Small intestine (tissue), 16 donors: ENCODE results near the gene OR5D13. TPM values are rescaled to one million over a fixed set of nuclear protein-coding genes. Genes with fewer than 3 reads are reported as not detected.

ENCODE experiments used
- DNase-seq, 2 donors: peaks; one replicate each; pipeline versions ENCODE4 v3.0.0 to v3.0.0-alpha.2; 2013
- FAIRE-seq: peaks from 2 replicates; lab custom pipeline; 2012; peaks lifted over from hg19 to GRCh38; lab: Jason Lieb, UNC
- H3K27ac ChIP-seq, 3 donors: one replicate each; pipeline ENCODE4 v1.5.1; 2013; ENCODE audit warnings: low read length in 2 of 3, mild to moderate bottlenecking in 2 of 3, control low read depth in 1 of 3, inconsistent platforms in 1 of 3, low read depth in 1 of 3, moderate library complexity in 1 of 3
- H3K27me3 ChIP-seq, 3 donors: one replicate each; pipeline ENCODE4 v1.6.1; 2013; ENCODE audit warnings: low read length in 3 of 3, inconsistent platforms in 1 of 3; ENCODE audit not compliant: control insufficient read depth in 3 of 3, insufficient read depth in 3 of 3
- H3K36me3 ChIP-seq, 3 donors: one replicate each; pipeline ENCODE4 v1.6.1; 2013; ENCODE audit warnings: low read length in 3 of 3, inconsistent platforms in 1 of 3, low read depth in 1 of 3, mild to moderate bottlenecking in 1 of 3, moderate library complexity in 1 of 3; ENCODE audit not compliant: control insufficient read depth in 3 of 3, insufficient read depth in 2 of 3
- H3K4me1 ChIP-seq, 3 donors: one replicate each; pipeline ENCODE4 v1.6.1; 2013; ENCODE audit warnings: low read length in 2 of 3, inconsistent platforms in 1 of 3, low read depth in 1 of 3, mild to moderate bottlenecking in 1 of 3, moderate library complexity in 1 of 3; ENCODE audit not compliant: control insufficient read depth in 3 of 3, insufficient read depth in 2 of 3
- H3K4me3 ChIP-seq, 3 donors: one replicate each; pipeline ENCODE4 v1.5.1; 2013; ENCODE audit warnings: low read length in 3 of 3, control low read depth in 1 of 3, inconsistent platforms in 1 of 3, low read depth in 1 of 3, mild to moderate bottlenecking in 1 of 3, moderate library complexity in 1 of 3
- H3K9me3 ChIP-seq, 2 donors: one replicate each; pipeline ENCODE4 v1.6.1; 2013; ENCODE audit warnings: low read depth in 1 of 2, low read length in 1 of 2; ENCODE audit not compliant: control insufficient read depth in 2 of 2, insufficient read depth in 1 of 2
- whole genome bisulfite sequencing, 3 donors: extraction: QIAGEN DNeasy Blood & Tissue Kit; methylation state at CpG; one replicate each; pipeline ENCODE4 v1.1.7; 2013; 5-methylcytosine and 5-hydroxymethylcytosine counted together
- long read RNA-seq, 10 donors: transcript quantifications; one replicate each; lab custom pipeline, GENCODE V29; 2026
- polyA plus RNA-seq, 4 donors: library from polyadenylated mRNA; stranded (reverse) in 3 of 4; unstranded in 1 of 4; fragments of 200-250 nt in 3 of 4; fragments of 120-200 nt in 1 of 4; gene quantifications; one replicate each; pipeline versions ENCODE4 v1.2.1 to v1.2.3, GENCODE V29; 2013
- donor health status: healthy with polysubstance abuse.
- donor health status: control.
- donor health status: control.
- donor health status: Bipolar disorder and iron deficiency.
- donor health status: healthy.

OR5D13 gene, protein sequence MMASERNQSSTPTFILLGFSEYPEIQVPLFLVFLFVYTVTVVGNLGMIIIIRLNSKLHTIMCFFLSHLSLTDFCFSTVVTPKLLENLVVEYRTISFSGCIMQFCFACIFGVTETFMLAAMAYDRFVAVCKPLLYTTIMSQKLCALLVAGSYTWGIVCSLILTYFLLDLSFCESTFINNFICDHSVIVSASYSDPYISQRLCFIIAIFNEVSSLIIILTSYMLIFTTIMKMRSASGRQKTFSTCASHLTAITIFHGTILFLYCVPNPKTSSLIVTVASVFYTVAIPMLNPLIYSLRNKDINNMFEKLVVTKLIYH
- polyA plus RNA-seq: not detected
- long read RNA-seq, donor 1: 0 reads
- long read RNA-seq, donor 2: 0 reads
- long read RNA-seq, donor 3: 0 reads
- long read RNA-seq, donor 4: 0 reads
- long read RNA-seq, donor 5: 0 reads
- long read RNA-seq, donor 6: 0 reads
- long read RNA-seq, donor 7: 0 reads
- long read RNA-seq, donor 8: 0 reads
- long read RNA-seq, donor 9: 0 reads
- long read RNA-seq, donor 10: 0 reads

- H3K4me1 ChIP-seq: no peaks in the 10 kb centered on the region
- DNase-seq (no peak), FAIRE-seq (no peak)
- H3K36me3 ChIP-seq: no peaks in the 10 kb centered on the region
- H3K9me3 ChIP-seq: peaks cover 0 to 15% of the 10 kb centered on the region in 2 donors
- no peak within 1 kb of the TSS for H3K4me3 ChIP-seq
- H3K27ac ChIP-seq: no peak within 1 kb of the TSS
- H3K27me3 ChIP-seq: no peaks in the 10 kb centered on the region
These were observed at the start of gene OR5D13 for GRCh38 chr11:55773138-55773537. Gene OR5D13 (plus strand): TSS chr11:55773438. CDS start chr11:55773438, 0 bp downstream.

- 18 to 29% (median 22%) methylated on average over 5 of the region's 5 CpGs for WGBS, 3 donors
- no peaks in the 10 kb centered on the region for H3K4me1 ChIP-seq
- H3K27me3 ChIP-seq: no peaks in the 10 kb centered on the region
- FAIRE-seq (no peak), DNase-seq (no peak)
- H3K27ac ChIP-seq: no peak overlapping the region
- no peak overlapping the region for H3K4me3 ChIP-seq
- peaks cover 0 to 4% of the 10 kb centered on the region in 2 donors for H3K9me3 ChIP-seq
- H3K36me3 ChIP-seq: no peaks in the 10 kb centered on the region
These were observed 46.4 kb upstream of the OR5D13 start for GRCh38 chr11:55726715-55727324.

DNA sequence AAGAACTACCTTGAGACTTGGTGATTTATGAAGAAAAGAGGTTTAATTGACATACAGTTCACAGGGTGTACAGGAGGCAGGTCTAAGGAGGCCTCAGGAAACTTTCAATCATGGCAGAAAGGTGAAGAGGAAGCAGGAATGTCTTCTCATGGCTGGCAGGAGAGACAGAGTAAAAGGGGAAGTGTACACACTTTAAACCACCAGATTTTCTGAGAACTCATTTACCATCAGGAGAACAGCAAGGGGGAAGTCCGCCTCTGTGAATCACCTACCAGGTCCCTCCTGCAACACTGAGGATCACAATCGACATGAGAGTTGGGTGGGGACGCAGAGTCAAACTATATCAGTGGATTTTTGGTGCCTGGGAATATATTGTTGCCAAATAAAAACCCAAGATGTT is 40.3 kb upstream of the OR5D13 start:
- H3K9me3 ChIP-seq: peaks cover 0 to 16% of the 10 kb centered on the region in 2 donors
- 55 to 71% (median 59%) methylated on average over 3 of the region's 3 CpGs for WGBS, 3 donors
- no peak for DNase-seq
- no peak for FAIRE-seq
- H3K36me3 ChIP-seq: no peaks in the 10 kb centered on the region
- no peak overlapping the region for H3K4me3 ChIP-seq
- no peaks in the 10 kb centered on the region for H3K27me3 ChIP-seq
- no peak overlapping the region for H3K27ac ChIP-seq
- H3K4me1 ChIP-seq: no peaks in the 10 kb centered on the region

- Histone ChIP-seq H3K9me3 (peaks cover 1 to 21% of the 10 kb centered on the region in 2 donors), H3K27ac (no peak overlapping the region), H3K27me3 (no peaks in the 10 kb centered on the region), H3K4me1 (no peaks in the 10 kb centered on the region), H3K4me3 (no peak overlapping the region), H3K36me3 (no peaks in the 10 kb centered on the region)
- DNase-seq (no peak), FAIRE-seq (no peak)
- WGBS, 3 donors: 75 to 86% (median 86%) methylated on average over 1 of the region's 1 CpG
These were observed 18.4 kb downstream of the OR5D13 start for GRCh38 chr11:55791606-55792005.

DNA sequence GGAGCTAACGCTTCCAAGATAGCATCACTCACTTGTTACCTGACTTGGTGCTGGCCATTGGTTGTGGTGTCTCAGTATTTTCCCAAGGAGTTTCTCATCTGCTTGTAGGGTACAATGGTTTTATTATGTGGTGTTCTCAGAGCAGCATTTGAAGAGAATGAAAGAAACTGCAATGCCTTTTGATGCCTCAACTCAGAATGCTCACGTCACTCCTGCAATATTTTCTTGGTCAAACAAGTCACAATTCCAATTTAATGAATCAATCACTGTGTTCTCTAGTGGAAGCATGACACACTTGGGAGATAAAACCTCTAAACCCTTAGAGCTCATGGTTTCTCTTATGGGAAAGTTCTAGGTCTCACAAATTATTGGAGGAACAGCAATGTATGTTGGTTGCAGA is 20.1 kb downstream of the OR5D13 start:
- no peaks in the 10 kb centered on the region for H3K27me3 ChIP-seq
- H3K4me3 ChIP-seq: no peak overlapping the region
- H3K27ac ChIP-seq: no peak overlapping the region
- H3K9me3 ChIP-seq: peaks cover 1 to 13% of the 10 kb centered on the region in 2 donors
- no peaks in the 10 kb centered on the region for H3K36me3 ChIP-seq
- FAIRE-seq (no peak), DNase-seq (no peak)
- WGBS, 3 donors: 42 to 72% (median 66%) methylated on average over 2 of the region's 2 CpGs
- no peaks in the 10 kb centered on the region for H3K4me1 ChIP-seq

GRCh38 chr11:55795256-55795655 is 22.0 kb downstream of the OR5D13 start, which contains the start of gene OR5D14:
Gene OR5D14 (plus strand): TSS chr11:55795556. CDS start chr11:55795556, 0 bp downstream.
- Histone ChIP-seq H3K4me1 (no peaks in the 10 kb centered on the region), H3K36me3 (no peaks in the 10 kb centered on the region), H3K4me3 (no peak within 1 kb of the TSS), H3K27ac (no peak within 1 kb of the TSS), H3K9me3 (peaks cover 3 to 21% of the 10 kb centered on the region in 2 donors), H3K27me3 (no peaks in the 10 kb centered on the region)
- DNase-seq (no peak), FAIRE-seq (no peak)

GRCh38 chr11:55806248-55806647 is 33.0 kb downstream of the OR5D13 start:
- FAIRE-seq: no peak

DNA sequence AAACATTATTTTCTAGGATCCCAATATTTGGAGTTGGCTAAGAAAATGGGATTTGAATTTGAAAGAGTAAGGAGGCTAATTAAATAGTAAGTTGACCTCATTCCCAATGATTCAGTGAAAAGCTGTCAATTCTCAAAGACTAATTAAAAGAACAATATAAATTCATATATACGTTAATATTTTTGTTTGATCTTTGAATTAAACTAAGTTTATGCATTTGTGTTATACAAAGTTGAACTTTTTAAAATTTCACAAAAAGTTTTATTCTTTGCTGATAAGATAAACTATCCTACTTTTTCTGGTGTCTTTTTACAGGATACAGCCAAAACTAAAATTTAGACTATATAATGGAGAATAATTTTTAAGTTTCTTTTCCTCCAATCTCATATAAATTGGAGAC is 37.8 kb downstream of the OR5D13 start, which contains the start of gene OR5L1:
Gene OR5L1 (plus strand): TSS at position 301 of the 400 bp plus-strand sequence. CDS start 100 bp downstream, outside the sequence.
- no peaks in the 10 kb centered on the region for H3K36me3 ChIP-seq
- WGBS, 3 donors: 83 to 93% (median 87%) methylated on average over 1 of the region's 1 CpG
- FAIRE-seq (no peak), DNase-seq (no peak)
- no peaks in the 10 kb centered on the region for H3K4me1 ChIP-seq
- no peak within 1 kb of the TSS for H3K27ac ChIP-seq
- H3K4me3 ChIP-seq: no peak within 1 kb of the TSS
- H3K9me3 ChIP-seq: peaks cover 0 to 22% of the 10 kb centered on the region in 2 donors
- no peaks in the 10 kb centered on the region for H3K27me3 ChIP-seq

More at GRCh38 chr11:55806248-55806647, 33.0 kb downstream of the OR5D13 start:
- peaks cover 0 to 17% of the 10 kb centered on the region in 2 donors for H3K9me3 ChIP-seq
- no peak overlapping the region for H3K4me3 ChIP-seq
- H3K4me1 ChIP-seq: no peaks in the 10 kb centered on the region
- no peak for DNase-seq
- no peaks in the 10 kb centered on the region for H3K27me3 ChIP-seq
- H3K36me3 ChIP-seq: no peaks in the 10 kb centered on the region
- no peak overlapping the region for H3K27ac ChIP-seq
- 76 to 90% (median 86%) methylated on average over 1 of the region's 1 CpG for WGBS, 3 donors
